ENCODE results near the gene TMBIM6. TPM values are rescaled to one million over a fixed set of nuclear protein-coding genes. Genes with fewer than 3 reads are reported as not detected.

The TMBIM6 gene
- total RNA-seq, 1 donor from 2014 or later: 571 TPM

- no peaks in the 10 kb centered on the region for H3K9me3 Mint-ChIP-seq (ENCODE audit: unreplicated experiment)
- peaks cover 73% of the 10 kb centered on the region for H3K4me1 Mint-ChIP-seq (ENCODE audit: unreplicated experiment)
- H3K36me3 Mint-ChIP-seq (ENCODE audit: low read depth, unreplicated experiment): peaks cover 4% of the 10 kb centered on the region
- TF ChIP-seq, protein P1, sequence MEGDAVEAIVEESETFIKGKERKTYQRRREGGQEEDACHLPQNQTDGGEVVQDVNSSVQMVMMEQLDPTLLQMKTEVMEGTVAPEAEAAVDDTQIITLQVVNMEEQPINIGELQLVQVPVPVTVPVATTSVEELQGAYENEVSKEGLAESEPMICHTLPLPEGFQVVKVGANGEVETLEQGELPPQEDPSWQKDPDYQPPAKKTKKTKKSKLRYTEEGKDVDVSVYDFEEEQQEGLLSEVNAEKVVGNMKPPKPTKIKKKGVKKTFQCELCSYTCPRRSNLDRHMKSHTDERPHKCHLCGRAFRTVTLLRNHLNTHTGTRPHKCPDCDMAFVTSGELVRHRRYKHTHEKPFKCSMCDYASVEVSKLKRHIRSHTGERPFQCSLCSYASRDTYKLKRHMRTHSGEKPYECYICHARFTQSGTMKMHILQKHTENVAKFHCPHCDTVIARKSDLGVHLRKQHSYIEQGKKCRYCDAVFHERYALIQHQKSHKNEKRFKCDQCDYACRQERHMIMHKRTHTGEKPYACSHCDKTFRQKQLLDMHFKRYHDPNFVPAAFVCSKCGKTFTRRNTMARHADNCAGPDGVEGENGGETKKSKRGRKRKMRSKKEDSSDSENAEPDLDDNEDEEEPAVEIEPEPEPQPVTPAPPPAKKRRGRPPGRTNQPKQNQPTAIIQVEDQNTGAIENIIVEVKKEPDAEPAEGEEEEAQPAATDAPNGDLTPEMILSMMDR (IDR thresholded peaks at IDR 0.05; ENCODE audit: unreplicated experiment): no peak
- H3K27me3 Mint-ChIP-seq (ENCODE audit: unreplicated experiment): no peaks in the 10 kb centered on the region
- peak overlapping the region; percentile 65 for H3K4me3 Mint-ChIP-seq (ENCODE audit: unreplicated experiment)
- DNase-seq (ENCODE audit: low spot score): no peak
- H3K27ac Mint-ChIP-seq (ENCODE audit: unreplicated experiment): peak overlapping the region; percentile 99
Observed at GRCh38 chr12:49697808-49698207, 43.5 kb upstream of the TMBIM6 start.

DNA sequence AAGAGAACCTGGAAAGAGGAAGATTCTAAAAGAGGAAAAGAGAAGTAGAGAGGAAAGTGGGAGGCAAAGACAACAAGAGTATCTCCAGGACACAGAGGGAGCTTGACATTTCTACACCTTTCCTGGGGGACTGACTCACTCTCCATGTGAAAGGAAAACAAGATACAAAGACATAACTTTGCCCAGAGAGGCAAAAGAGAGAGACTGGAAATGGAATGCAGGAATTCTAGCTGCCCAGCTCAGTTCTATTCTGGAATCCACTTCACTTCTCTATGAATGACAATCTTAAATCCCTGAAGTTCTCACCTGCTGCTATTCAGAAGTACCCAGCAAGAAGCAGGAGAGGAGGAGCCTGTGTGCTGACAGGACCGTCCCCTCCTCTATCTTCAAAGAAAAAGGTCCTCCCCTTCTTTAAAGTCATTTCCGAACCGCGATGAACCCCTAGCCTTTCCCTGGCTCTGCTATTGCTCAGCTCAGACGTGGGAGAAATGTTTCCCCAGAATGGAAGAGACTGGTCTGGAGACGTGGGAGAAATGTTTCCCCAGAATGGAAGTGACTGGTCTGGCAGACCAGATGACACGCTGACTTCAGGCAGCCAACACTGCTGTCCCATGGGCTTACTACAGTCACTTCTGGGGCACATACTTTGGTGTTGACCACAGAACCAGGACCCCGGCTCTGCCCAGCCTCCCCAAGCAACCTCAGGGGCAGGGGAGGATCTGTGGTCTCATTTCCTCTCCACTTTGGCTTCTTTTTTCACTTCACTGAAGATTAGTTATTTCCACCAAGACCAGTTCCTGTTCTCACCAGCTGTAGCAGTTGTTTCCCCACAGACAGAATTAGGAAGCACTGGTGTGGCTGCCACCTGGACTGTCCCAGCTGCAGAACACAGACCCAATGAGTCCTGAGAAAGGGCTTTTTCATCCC lies 42.5 kb upstream of the TMBIM6 start:
- peak; percentile 46 for DNase-seq (ENCODE audit: low spot score)
- H3K27me3 Mint-ChIP-seq (ENCODE audit: unreplicated experiment): no peaks in the 10 kb centered on the region
- peak overlapping the region; percentile 99 for H3K27ac Mint-ChIP-seq (ENCODE audit: unreplicated experiment)
- peaks cover 79% of the 10 kb centered on the region for H3K4me1 Mint-ChIP-seq (ENCODE audit: unreplicated experiment)
- no peaks in the 10 kb centered on the region for H3K9me3 Mint-ChIP-seq (ENCODE audit: unreplicated experiment)
- H3K4me3 Mint-ChIP-seq (ENCODE audit: unreplicated experiment): peak overlapping the region; percentile 65
- H3K36me3 Mint-ChIP-seq (ENCODE audit: low read depth, unreplicated experiment): no peaks in the 10 kb centered on the region
- TF ChIP-seq, protein P1 (IDR thresholded peaks at IDR 0.05; ENCODE audit: unreplicated experiment): no peak

- Mint-ChIP-seq H3K9me3 (ENCODE audit: unreplicated experiment) (no peaks in the 10 kb centered on the region), H3K27me3 (ENCODE audit: unreplicated experiment) (peaks cover 5% of the 10 kb centered on the region), H3K27ac (ENCODE audit: unreplicated experiment) (peak overlapping the region; percentile 63), H3K4me1 (ENCODE audit: unreplicated experiment) (peaks cover 78% of the 10 kb centered on the region), H3K4me3 (ENCODE audit: unreplicated experiment) (no peak overlapping the region), H3K36me3 (ENCODE audit: low read depth, unreplicated experiment) (peaks cover 10% of the 10 kb centered on the region)
- DNase-seq (ENCODE audit: low spot score): no peak
- TF ChIP-seq, protein P1 (IDR thresholded peaks at IDR 0.05; ENCODE audit: unreplicated experiment): no peak
Observed at GRCh38 chr12:49702009-49702408, 39.3 kb upstream of the TMBIM6 start.

DNA sequence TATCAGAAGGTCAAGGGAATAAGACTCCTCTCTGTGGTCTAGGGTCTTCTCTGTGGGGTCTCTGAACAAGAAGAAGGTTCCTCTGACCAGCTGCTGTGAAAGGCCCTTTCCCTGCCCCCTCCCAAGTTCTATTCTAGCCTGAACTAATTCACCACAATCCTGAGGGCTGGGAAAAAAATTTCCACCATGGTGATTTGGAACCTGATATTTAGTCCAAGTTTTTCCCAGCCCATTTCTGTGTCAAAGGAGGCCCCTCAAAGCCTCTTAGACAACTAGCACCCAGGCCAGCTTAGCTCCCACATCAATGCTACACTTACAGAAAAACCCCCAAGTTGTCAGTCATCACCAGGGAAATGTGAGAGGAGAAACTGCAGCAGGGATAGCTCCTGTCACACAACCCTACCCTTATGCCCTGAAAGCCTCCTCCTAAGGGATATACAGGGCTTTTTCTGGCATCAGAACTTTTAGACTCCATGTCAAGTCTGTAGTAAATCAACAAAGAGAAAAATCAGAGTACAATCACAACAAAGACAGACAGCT lies 38.6 kb upstream of the TMBIM6 start:
- H3K4me3 Mint-ChIP-seq (ENCODE audit: unreplicated experiment): peak overlapping the region; percentile 28
- TF ChIP-seq, protein P1 (IDR thresholded peaks at IDR 0.05; ENCODE audit: unreplicated experiment): no peak
- peaks cover 74% of the 10 kb centered on the region for H3K4me1 Mint-ChIP-seq (ENCODE audit: unreplicated experiment)
- DNase-seq (ENCODE audit: low spot score): no peak
- peak overlapping the region; percentile 45 for H3K27ac Mint-ChIP-seq (ENCODE audit: unreplicated experiment)
- H3K36me3 Mint-ChIP-seq (ENCODE audit: low read depth, unreplicated experiment): peaks cover 10% of the 10 kb centered on the region
- no peaks in the 10 kb centered on the region for H3K9me3 Mint-ChIP-seq (ENCODE audit: unreplicated experiment)
- H3K27me3 Mint-ChIP-seq (ENCODE audit: unreplicated experiment): peaks cover 6% of the 10 kb centered on the region

DNA sequence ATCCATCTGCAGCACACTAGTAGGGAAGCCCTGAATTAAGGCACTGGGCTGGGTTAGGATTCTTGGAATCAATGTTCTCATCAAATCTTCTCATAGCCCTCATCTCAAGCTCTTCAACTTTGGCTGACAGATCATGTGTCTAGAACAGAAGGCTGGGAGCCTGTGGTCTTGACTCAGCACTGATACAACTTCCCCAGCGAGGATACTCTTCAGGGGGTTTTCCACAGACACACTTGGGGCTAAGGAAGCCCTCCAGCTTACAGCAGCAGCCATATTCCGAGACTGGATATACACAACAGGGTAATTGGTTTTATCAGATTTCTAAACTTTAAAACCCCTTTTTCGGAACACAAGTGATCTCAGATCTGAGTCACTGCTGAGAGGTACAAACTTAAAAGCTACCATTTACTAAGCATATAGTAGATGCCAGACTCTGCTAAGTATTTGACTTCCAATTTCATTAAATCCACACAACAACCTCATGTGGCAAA lies 37.7 kb upstream of the TMBIM6 start:
- Mint-ChIP-seq H3K9me3 (ENCODE audit: unreplicated experiment) (no peaks in the 10 kb centered on the region), H3K4me1 (ENCODE audit: unreplicated experiment) (peaks cover 69% of the 10 kb centered on the region), H3K4me3 (ENCODE audit: unreplicated experiment) (peak overlapping the region; percentile 40), H3K36me3 (ENCODE audit: low read depth, unreplicated experiment) (peaks cover 10% of the 10 kb centered on the region), H3K27ac (ENCODE audit: unreplicated experiment) (peak overlapping the region; percentile 10), H3K27me3 (ENCODE audit: unreplicated experiment) (peaks cover 10% of the 10 kb centered on the region)
- DNase-seq (ENCODE audit: low spot score): no peak
- TF ChIP-seq, protein P1 (IDR thresholded peaks at IDR 0.05; ENCODE audit: unreplicated experiment): no peak

Data from endothelial cell (in vitro differentiated cells).